H1 (cell line): ENCODE measurements around the gene PTPRH. TPM values are rescaled to one million over a fixed set of nuclear protein-coding genes. Genes with fewer than 3 reads are reported as not detected.

Source experiments
- CTCF ChIA-PET: fragments of 300-600 bp; sonication (Branson Sonifier 250); formaldehyde crosslinking; loops from one replicate; lab custom pipeline; 2021; ENCODE audit not compliant: partially characterized antibody; lab: Charles Lee
- POLR2A ChIA-PET: fragments of 300-600 bp; sonication (Branson Sonifier 250); formaldehyde crosslinking; loops from one replicate; lab custom pipeline; 2021; ENCODE audit warnings: inconsistent platforms; ENCODE audit not compliant: partially characterized antibody; lab: Charles Lee
- DNase-seq, 2 experiments: peaks; one replicate each; pipeline versions ENCODE4 v3.0.0 to v3.0.0-alpha.2; 2010 to 2022; ENCODE audit warnings: low spot score in 2 of 2, low read depth in 1 of 2, mixed read lengths in 1 of 2
- FAIRE-seq: peaks from 2 replicates; lab custom pipeline; 2011; peaks lifted over from hg19 to GRCh38; lab: Jason Lieb, UNC
- H2AFZ ChIP-seq: 2 replicates; pipeline ENCODE4 v1.8.1; 2012; ENCODE audit warnings: low read length, inconsistent platforms
- H2AK5ac ChIP-seq: 2 replicates; pipeline ENCODE4 v1.6.1; 2013; ENCODE audit warnings: low read depth, low read length
- H2BK120ac ChIP-seq: replicated peaks from 2 replicates; pipeline ENCODE3; 2013; ENCODE audit warnings: low read depth, low read length, inconsistent platforms
- H2BK12ac ChIP-seq: 2 replicates; pipeline ENCODE4 v1.6.1; 2013; ENCODE audit warnings: low read depth, low read length
- H2BK15ac ChIP-seq: 2 replicates; pipeline ENCODE4 v1.6.1; 2013; ENCODE audit warnings: low read length
- H2BK20ac ChIP-seq: 2 replicates; pipeline ENCODE4 v1.6.1; 2013; ENCODE audit warnings: low read length
- H2BK5ac ChIP-seq: 2 replicates; pipeline ENCODE4 v1.6.1; 2013; ENCODE audit warnings: low read depth, low read length
- H3K14ac ChIP-seq: 2 replicates; pipeline ENCODE4 v1.6.1; 2013; ENCODE audit warnings: inconsistent platforms; ENCODE audit not compliant: insufficient read length
- H3K18ac ChIP-seq: 2 replicates; pipeline ENCODE4 v1.6.1; 2013; ENCODE audit warnings: low read length; ENCODE audit errors: extremely low read depth
- H3K23ac ChIP-seq: 2 replicates; pipeline ENCODE4 v1.6.1; 2013; ENCODE audit warnings: inconsistent platforms; ENCODE audit not compliant: insufficient read length
- H3K23me2 ChIP-seq: 2 replicates; pipeline ENCODE4 v1.6.1; 2013; ENCODE audit warnings: low read depth, low read length
- H3K27ac ChIP-seq: 2 replicates; pipeline ENCODE4 v1.6.1; 2011; ENCODE audit warnings: low read depth, low read length, inconsistent platforms
- H3K27me3 ChIP-seq, 4 experiments: replicated peaks in 1 of 4; 1 replicate in 1 of 4; 2 replicates in 3 of 4; pipeline versions ENCODE4 v1.6.1 to v1.8.1; 2011 to 2013; ENCODE audit warnings: low read length in 3 of 4, mild to moderate bottlenecking in 3 of 4, inconsistent platforms in 2 of 4, mixed read lengths in 2 of 4, moderate library complexity in 1 of 4; ENCODE audit not compliant: control insufficient read depth in 3 of 4, insufficient read depth in 3 of 4; ENCODE audit errors: extremely low read depth in 1 of 4
- H3K36me3 ChIP-seq, 4 experiments: 2 replicates each; pipeline versions ENCODE4 v1.6.1 to v1.8.1; 2011 to 2013; ENCODE audit warnings: mild to moderate bottlenecking in 4 of 4, low read length in 3 of 4, moderate library complexity in 2 of 4, control low read depth in 1 of 4, inconsistent platforms in 1 of 4; ENCODE audit not compliant: insufficient read depth in 4 of 4, control insufficient read depth in 2 of 4
- H3K4ac ChIP-seq: replicated peaks from 2 replicates; pipeline ENCODE3; 2013; ENCODE audit warnings: low read length, low read depth, mixed read lengths, inconsistent platforms; ENCODE audit not compliant: insufficient read length
- H3K4me1 ChIP-seq, 4 experiments: replicated peaks in 1 of 4; 1 replicate in 1 of 4; 2 replicates in 3 of 4; pipeline versions ENCODE4 v1.6.1 to v1.8.1; 2011 to 2013; ENCODE audit warnings: low read length in 3 of 4, inconsistent platforms in 2 of 4, mixed read lengths in 1 of 4; ENCODE audit not compliant: insufficient read depth in 4 of 4, control insufficient read depth in 3 of 4
- H3K4me2 ChIP-seq, 2 experiments: 2 replicates each; pipeline versions ENCODE4 v1.6.1 to v1.8.1; 2011 to 2013; ENCODE audit warnings: low read depth in 2 of 2, low read length in 2 of 2, control low read depth in 1 of 2, inconsistent platforms in 1 of 2, mild to moderate bottlenecking in 1 of 2; ENCODE audit not compliant: insufficient read depth in 1 of 2
- H3K4me3 ChIP-seq, 4 experiments: fragments of 200-600, 300-600 bp in 1 of 4; sonication (generic), shearing (Covaris generic), sonication (Bioruptor Twin) in 1 of 4; 2 replicates each; pipeline versions ENCODE4 v1.5.1 to v1.8.1; 2011 to 2016; ENCODE audit warnings: low read length in 4 of 4, low read depth in 3 of 4, control low read depth in 2 of 4, inconsistent platforms in 2 of 4, mild to moderate bottlenecking in 2 of 4, mixed read lengths in 1 of 4, moderate library complexity in 1 of 4; ENCODE audit not compliant: insufficient read depth in 2 of 4; ENCODE audit errors: extremely low read depth in 1 of 4
- H3K56ac ChIP-seq: replicated peaks from 2 replicates; pipeline ENCODE3; 2013; ENCODE audit warnings: low read depth, mild to moderate bottlenecking, mixed read lengths, low read length, inconsistent platforms; ENCODE audit not compliant: insufficient read length
- H3K79me1 ChIP-seq: 2 replicates; pipeline ENCODE4 v1.6.1; 2013; ENCODE audit warnings: low read depth, low read length, control low read depth
- H3K79me2 ChIP-seq, 2 experiments: 2 replicates each; pipeline versions ENCODE4 v1.6.1 to v1.8.1; 2012 to 2013; ENCODE audit warnings: low read length in 2 of 2, mild to moderate bottlenecking in 2 of 2, inconsistent platforms in 1 of 2; ENCODE audit not compliant: insufficient read depth in 2 of 2, control insufficient read depth in 1 of 2
- H3K9ac ChIP-seq, 4 experiments: replicated peaks in 1 of 4; 1 replicate in 1 of 4; 2 replicates in 3 of 4; pipeline versions ENCODE4 v1.6.1 to v1.8.1; 2011 to 2013; ENCODE audit warnings: low read depth in 3 of 4, low read length in 3 of 4, control low read depth in 2 of 4, mild to moderate bottlenecking in 2 of 4, moderate library complexity in 2 of 4, inconsistent platforms in 1 of 4; ENCODE audit errors: extremely low read depth in 1 of 4
- H3K9me3 ChIP-seq, 2 experiments: 2 replicates each; pipeline versions ENCODE4 v1.6.1 to v1.8.1; 2012 to 2013; ENCODE audit warnings: mild to moderate bottlenecking in 2 of 2, moderate library complexity in 2 of 2, control low read depth in 1 of 2, inconsistent platforms in 1 of 2, low read depth in 1 of 2, low read length in 1 of 2, mixed read lengths in 1 of 2; ENCODE audit not compliant: insufficient read depth in 2 of 2
- H4K20me1 ChIP-seq, 2 experiments: replicated peaks in 1 of 2; 2 replicates each; pipeline versions ENCODE3 to v1.8.1; 2011 to 2013; ENCODE audit warnings: inconsistent platforms in 2 of 2, low read length in 2 of 2, mild to moderate bottlenecking in 1 of 2; ENCODE audit not compliant: insufficient read depth in 2 of 2, control insufficient read depth in 1 of 2
- H4K5ac ChIP-seq: 2 replicates; pipeline ENCODE4 v1.6.1; 2013; ENCODE audit warnings: low read length, low read depth, mixed read lengths, inconsistent platforms; ENCODE audit not compliant: insufficient read length
- H4K8ac ChIP-seq: 2 replicates; pipeline ENCODE4 v1.8.0; 2013; ENCODE audit warnings: mild to moderate bottlenecking, moderate library complexity, low read length, inconsistent platforms; ENCODE audit not compliant: insufficient read depth; ENCODE audit errors: extremely low read depth
- H4K91ac ChIP-seq: replicated peaks from 2 replicates; pipeline ENCODE3; 2013; ENCODE audit warnings: low read length, mixed read lengths, inconsistent platforms; ENCODE audit not compliant: insufficient read length
- ASH2L ChIP-seq: fragments of 200-600, 300-600 bp; sonication (generic); IDR thresholded peaks from one replicate; pipeline ENCODE4 v1.7.1; 2017; ENCODE audit warnings: low read length
- E2F6 ChIP-seq: IDR thresholded peaks from 2 replicates; pipeline ENCODE4 v1.6.1; 2012; ENCODE audit warnings: inconsistent platforms
- HDAC2 ChIP-seq, 2 experiments: fragments of 300-600 bp in 1 of 2; sonication (generic) in 1 of 2; IDR thresholded peaks; 2 replicates each; pipeline ENCODE4 v1.6.1; 2011 to 2012; ENCODE audit warnings: low read depth in 2 of 2, low read length in 2 of 2, mild to moderate bottlenecking in 2 of 2, moderate library complexity in 2 of 2, borderline replicate concordance in 1 of 2, inconsistent platforms in 1 of 2
- JUN ChIP-seq: IDR thresholded peaks from 2 replicates; pipeline ENCODE4 v1.6.1; 2011; ENCODE audit warnings: low read depth, mild to moderate bottlenecking, improper control_type of control experiment, low read length
- KDM4A ChIP-seq: IDR thresholded peaks from one replicate; pipeline ENCODE4 v1.7.1; 2012; ENCODE audit warnings: low read depth, mild to moderate bottlenecking, moderate library complexity, low read length, inconsistent platforms; ENCODE audit not compliant: severe bottlenecking
- MAX ChIP-seq: IDR thresholded peaks from 2 replicates; pipeline ENCODE4 v1.6.1; 2012; ENCODE audit warnings: inconsistent platforms
- SIX5 ChIP-seq: IDR thresholded peaks from 2 replicates; pipeline ENCODE4 v1.6.1; 2011; ENCODE audit warnings: mild to moderate bottlenecking, low read depth, low read length
- TAF1 ChIP-seq: IDR thresholded peaks from 2 replicates; pipeline ENCODE4 v1.6.1; 2011; ENCODE audit warnings: mild to moderate bottlenecking, low read depth, low read length
- WGBS, 2 experiments: shearing (Covaris generic) in 1 of 2; methylation state at CpG; one replicate each; pipeline versions ENCODE4 v1.1.6 to v1.1.7; 2013 to 2015; ENCODE audit warnings: low lambda C conversion rate in 2 of 2, mixed read lengths in 2 of 2, inconsistent platforms in 1 of 2, low coverage in 1 of 2, missing lambda C conversion rate in 1 of 2; ENCODE audit not compliant: insufficient replicate concordance in 2 of 2, insufficient coverage in 1 of 2, insufficient read length in 1 of 2; ENCODE audit errors: extremely low coverage in 1 of 2, missing lambda C conversion rate in 1 of 2; 5-methylcytosine and 5-hydroxymethylcytosine counted together
- polyA plus RNA-seq, 7 experiments: library from polyadenylated mRNA; depleted of rRNA in 3 of 7; stranded (reverse) in 5 of 7; unstranded in 2 of 7; fragments of >200 nt in 5 of 7; fragments of 200-250 nt in 2 of 7; gene quantifications; 1 replicate in 5 of 7; 2 replicates in 1 of 7; 4 replicates in 1 of 7; pipeline versions ENCODE4 v1.2.1 to v1.2.3, GENCODE V29; 2011 to 2013; ENCODE audit warnings: missing spikeins in 2 of 7, mixed read lengths in 2 of 7
- total RNA-seq: library from RNA; stranded (reverse); fragmentation: NEBNext Ultra II Directional; extraction: Animal tissue kit (Norgen Biotek cat#: 25700); gene quantifications from 2 replicates; pipeline ENCODE4 v1.2.1, GENCODE V29; 2021

The PTPRH gene
- total and polyA plus RNA-seq, 2 of the 8 experiments (the other 6 are each of a cell fraction or from before 2014, with no cell fraction given), result 0.30 to 0.39 TPM

- TF ChIP-seq KDM4A, result peak; percentile 83
- peak; percentile 66; the same call in 1 of the 2 replicates for TF ChIP-seq MAX
- TF ChIP-seq JUN, result no peak
- TF ChIP-seq SIX5, result no peak
- TF ChIP-seq E2F6, result peak; percentile 73; the same call in 1 of the 2 replicates
- TF ChIP-seq ASH2L, result peak; percentile 36
- 0 out of 2 replicates have a peak, but pooled peaks have one; percentile 24 for TF ChIP-seq TAF1
- TF ChIP-seq HDAC2 (IDR thresholded peaks at IDR 0.05; ENCODE audit: borderline replicate concordance in 1 of 2, low read depth in 2 of 2, low read length in 2 of 2), result 0 out of 4 replicates have a peak, but pooled peaks of 1 of the 2 experiments have one; percentile 17
- Histone ChIP-seq H3K4ac (peak overlapping the region; percentile 80), H3K36me3 (no peaks in the 10 kb centered on the region), H3K79me1 (no peaks in the 10 kb centered on the region), H2AK5ac (no peak overlapping the region), H2BK5ac (no peak overlapping the region), H3K4me2 (peak overlapping the region; percentile 41 to 89), H3K4me3 (peak overlapping the region; percentile 10 to 65 (median 30); a peak in 5 of 8 replicates), H3K27ac (no peak overlapping the region), H3K27me3 (peaks cover 5 to 16% (median 14%) of the 10 kb centered on the region in 4 experiments; a peak in 6 of 7 replicates), H3K9ac (no peak overlapping the region), H2BK120ac (no peak overlapping the region), H2BK12ac (peak overlapping the region; percentile 90; the same call in 1 of the 2 replicates), H3K56ac (no peak overlapping the region), H2BK20ac (no peak overlapping the region; the same call in 1 of the 2 replicates), H3K18ac (peak overlapping the region; percentile 90), H3K23me2 (peaks cover 8% of the 10 kb centered on the region; the same call in 1 of the 2 replicates), H4K20me1 (peaks cover 0 to 1% of the 10 kb centered on the region in 2 experiments), H3K9me3 (no peaks in the 10 kb centered on the region), H2BK15ac (no peak overlapping the region; the same call in 1 of the 2 replicates), H3K14ac (no peak overlapping the region), H3K23ac (no peak overlapping the region), H4K91ac (peak overlapping the region; percentile 99), H3K4me1 (peaks cover 3 to 25% (median 9%) of the 10 kb centered on the region in 4 experiments), H4K8ac (peak overlapping the region; percentile 58; the same call in 1 of the 2 replicates), H4K5ac (peak overlapping the region; percentile 66), H2AFZ (peak overlapping the region; percentile 85; the same call in 1 of the 2 replicates), H3K79me2 (no peaks in the 10 kb centered on the region)
- WGBS, 2 experiments, result 38% methylated on average over 9 of the region's 32 CpGs; no CpG with 5 or more reads in 1 of the 2 experiments
- ChIA-PET POLR2A (interaction anchor here (0.7 to 2.7 kb wide), 8 partner anchors 10 to 246 kb away, joined by 3 to 16 read pairs (median 4); partner anchors contain the start of gene UBE2S), CTCF (interaction anchor here (0.5 to 5.3 kb wide), 28 partner anchors 8 to 712 kb away, joined by 3 to 118 read pairs (median 4); partner anchors contain the start of genes LENG8, SYT5 and TNNT1)
- FAIRE-seq, result no peak
- no peak for DNase-seq
These were observed 48.3 kb downstream of the PTPRH start for GRCh38 chr19:55160986-55161365.
